Gastroesophageal sphincter (tissue), 3 donors: ENCODE measurements around the gene ACAT2.

Experiments
- CTCF ChIP-seq, 4 experiments: fragments of 200-600 bp in 2 of 4; fragments of 450-650 bp in 2 of 4; sonication (generic) in 1 of 4; IDR thresholded peaks; one replicate each; pipeline ENCODE4 v1.5.1; 2017 to 2019; ENCODE audit warnings: antibody characterized with exemption in 4 of 4, mild to moderate bottlenecking in 2 of 4, moderate library complexity in 2 of 4
- EP300 ChIP-seq: sonication (generic); formaldehyde crosslinking; IDR thresholded peaks from one replicate; pipeline ENCODE4 v1.6.1; 2017; ENCODE audit warnings: antibody characterized with exemption, mild to moderate bottlenecking
- POLR2A ChIP-seq, 2 donors: fragments of 450-650 bp; IDR thresholded peaks; one replicate each; pipeline ENCODE4 v1.6.1; 2017; ENCODE audit warnings: antibody characterized with exemption in 2 of 2, mild to moderate bottlenecking in 2 of 2, moderate library complexity in 1 of 2
- POLR2AphosphoS5 ChIP-seq: sonication (generic); formaldehyde crosslinking; IDR thresholded peaks from one replicate; pipeline ENCODE4 v1.6.1; 2017; ENCODE audit warnings: antibody characterized with exemption

GRCh38 chr6:159826968-159827647, 65.3 kb downstream of the ACAT2 start:
- no peak for TF ChIP-seq CTCF (IDR thresholded peaks at IDR 0.05)
- TF ChIP-seq POLR2AphosphoS5 = no peak
- TF ChIP-seq POLR2A (IDR thresholded peaks at IDR 0.05) = no peak
- no peak for TF ChIP-seq EP300
